ENCODE results near the gene SHROOM4.

Gene SHROOM4

GRCh38 chrX:50779694-50780093 lies 34.3 kb downstream of the SHROOM4 start:
- no peak for DNase-seq (ENCODE audit: low read depth in 2 of 2, low spot score in 1 of 2)

- DNase-seq (ENCODE audit: low read depth in 2 of 2, low spot score in 1 of 2), result no peak
Measured at GRCh38 chrX:50778272-50778671, 35.7 kb downstream of the SHROOM4 start.

GRCh38 chrX:50776248-50776647 lies 37.7 kb downstream of the SHROOM4 start:
- DNase-seq (ENCODE audit: low read depth in 2 of 2, low spot score in 1 of 2), result no peak

GRCh38 chrX:50771382-50771781 lies 42.6 kb downstream of the SHROOM4 start:
- DNase-seq (ENCODE audit: low read depth in 2 of 2, low spot score in 1 of 2), result no peak

GRCh38 chrX:50770702-50771101 lies 43.3 kb downstream of the SHROOM4 start:
- DNase-seq (ENCODE audit: low read depth in 2 of 2, low spot score in 1 of 2), result no peak

- DNase-seq (ENCODE audit: low read depth in 2 of 2, low spot score in 1 of 2), result no peak
Measured at GRCh38 chrX:50769389-50770063, 44.5 kb downstream of the SHROOM4 start.

- DNase-seq (ENCODE audit: low read depth in 2 of 2, low spot score in 1 of 2), result no peak
Measured at GRCh38 chrX:50768801-50769200, 45.2 kb downstream of the SHROOM4 start.

GRCh38 chrX:50765986-50766385 lies 48.0 kb downstream of the SHROOM4 start:
- no peak for DNase-seq (ENCODE audit: low read depth in 2 of 2, low spot score in 1 of 2)

GRCh38 chrX:50762578-50762977 lies 51.4 kb downstream of the SHROOM4 start:
- no peak for DNase-seq (ENCODE audit: low read depth in 2 of 2, low spot score in 1 of 2)

- DNase-seq (ENCODE audit: low read depth in 2 of 2, low spot score in 1 of 2), result no peak
Measured at GRCh38 chrX:50756276-50756675, 57.7 kb downstream of the SHROOM4 start.

GRCh38 chrX:50751091-50751490 lies 62.9 kb downstream of the SHROOM4 start:
- no peak for DNase-seq (ENCODE audit: low read depth in 2 of 2, low spot score in 1 of 2)

- DNase-seq (ENCODE audit: low read depth in 2 of 2, low spot score in 1 of 2), result no peak
Measured at GRCh38 chrX:50747471-50747900, 66.5 kb downstream of the SHROOM4 start.

GRCh38 chrX:50736656-50737055 lies 77.3 kb downstream of the SHROOM4 start:
- no peak for DNase-seq (ENCODE audit: low read depth in 2 of 2, low spot score in 1 of 2)

- DNase-seq (ENCODE audit: low read depth in 2 of 2, low spot score in 1 of 2), result no peak
Measured at GRCh38 chrX:50726296-50726695, 87.7 kb downstream of the SHROOM4 start.

GRCh38 chrX:50725310-50725709 lies 88.7 kb downstream of the SHROOM4 start:
- no peak for DNase-seq (ENCODE audit: low read depth in 2 of 2, low spot score in 1 of 2)

GRCh38 chrX:50723006-50723405 lies 91.0 kb downstream of the SHROOM4 start:
- DNase-seq (ENCODE audit: low read depth in 2 of 2, low spot score in 1 of 2), result no peak

- no peak for DNase-seq (ENCODE audit: low read depth in 2 of 2, low spot score in 1 of 2)
Measured at GRCh38 chrX:50721764-50722521, 92.1 kb downstream of the SHROOM4 start.

GRCh38 chrX:50719614-50720013 lies 94.4 kb downstream of the SHROOM4 start:
- no peak for DNase-seq (ENCODE audit: low read depth in 2 of 2, low spot score in 1 of 2)

GRCh38 chrX:50718776-50719175 lies 95.2 kb downstream of the SHROOM4 start:
- DNase-seq (ENCODE audit: low read depth in 2 of 2, low spot score in 1 of 2), result no peak

GRCh38 chrX:50716706-50717105 lies 97.3 kb downstream of the SHROOM4 start:
- no peak for DNase-seq (ENCODE audit: low read depth in 2 of 2, low spot score in 1 of 2)

GRCh38 chrX:50712777-50713176 lies 101.2 kb downstream of the SHROOM4 start:
- DNase-seq (ENCODE audit: low read depth in 2 of 2, low spot score in 1 of 2), result no peak

- DNase-seq (ENCODE audit: low read depth in 2 of 2, low spot score in 1 of 2), result no peak
Measured at GRCh38 chrX:50711907-50712306, 102.1 kb downstream of the SHROOM4 start.

Data from stimulated activated CD8-positive, alpha-beta memory T cell treated with anti-CD3 and anti-CD28 coated beads, Interleukin-4, amount 100 ng/mL, for 4 hours (primary cell).